Left hindlimb (tissue), 1 donor: Measurements from ENCODE around the gene CYP24A1.
A peak's percentile ranks its signal among the peaks of the same experiment; 100 is the strongest.
"Not testable (repeated sequence)": the region's sequence is repeated elsewhere in the genome, so short reads cannot be mapped to it uniquely, and the experiment has no call there.

Source experiments
- DNase-seq: peaks from one replicate; pipeline ENCODE4 v3.0.0-alpha.2; 2018

CYP24A1 gene

GRCh38 chr20:54132612-54133433 lies 41.0 kb downstream of the CYP24A1 start:
- peak; percentile 35 for DNase-seq

DNA sequence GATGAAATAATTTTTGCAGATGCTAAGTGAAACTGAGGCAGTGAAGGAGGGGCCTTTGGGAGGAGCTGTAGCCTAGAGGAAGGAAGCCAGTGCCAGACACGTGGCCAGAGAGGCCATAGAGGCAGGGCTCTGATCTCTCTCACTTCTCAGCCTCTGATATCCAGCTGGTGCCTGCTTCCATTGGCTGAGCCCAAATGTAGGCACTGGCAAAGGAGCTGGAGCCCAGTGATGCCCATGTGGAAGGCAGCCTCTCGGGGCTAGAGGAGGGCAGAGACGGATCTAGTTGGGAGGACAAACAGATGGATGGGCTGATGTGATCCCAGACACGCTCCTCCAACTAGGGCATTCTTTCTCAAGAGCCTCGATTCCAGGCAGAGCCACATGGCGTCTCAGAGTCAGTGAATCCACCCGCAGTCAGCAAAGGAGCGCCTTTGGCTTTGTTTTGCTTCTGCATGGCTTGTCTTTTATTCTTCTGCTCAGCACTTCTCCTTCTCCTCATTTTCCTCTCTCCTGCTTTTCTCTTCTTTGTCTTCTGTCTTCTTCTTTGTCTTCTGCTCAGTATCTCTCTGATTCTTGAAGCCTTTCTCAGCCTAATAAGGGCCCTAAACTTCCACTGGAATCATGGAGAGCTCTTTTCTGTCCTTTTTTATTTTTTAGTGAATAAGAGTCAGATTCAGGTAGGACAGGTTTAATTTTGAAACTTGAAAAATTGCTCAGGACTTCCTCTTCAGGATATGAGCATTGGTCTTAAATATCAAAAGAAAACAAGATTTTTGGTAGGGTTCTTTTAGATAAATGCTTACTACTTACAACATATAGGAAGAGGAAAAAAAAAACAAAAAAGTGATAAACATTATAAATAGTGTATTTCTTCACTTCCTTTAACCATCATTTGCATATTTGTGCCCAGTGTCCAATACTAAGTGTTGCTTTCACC lies 41.8 kb downstream of the CYP24A1 start:
- DNase-seq: no peak

DNA sequence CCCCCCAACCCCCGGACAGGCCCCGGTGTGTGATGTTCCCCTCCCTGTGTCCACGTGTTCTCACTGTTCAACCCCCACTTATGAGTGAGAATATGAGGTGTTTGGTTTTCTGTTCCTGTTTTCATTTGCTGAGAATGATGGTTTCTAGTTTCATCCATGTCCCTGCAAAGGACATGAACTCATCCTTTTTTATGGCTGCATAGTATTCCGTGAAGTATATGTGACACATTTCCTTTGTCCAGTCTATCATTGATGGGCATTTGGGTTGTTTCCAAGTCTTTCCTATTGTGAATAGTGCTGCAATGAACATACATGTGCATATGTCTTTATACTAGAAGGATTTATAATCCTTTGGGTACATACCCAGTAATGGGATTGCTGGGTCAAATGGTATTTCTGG lies 42.7 kb downstream of the CYP24A1 start:
- DNase-seq: not testable (repeated sequence)

DNA sequence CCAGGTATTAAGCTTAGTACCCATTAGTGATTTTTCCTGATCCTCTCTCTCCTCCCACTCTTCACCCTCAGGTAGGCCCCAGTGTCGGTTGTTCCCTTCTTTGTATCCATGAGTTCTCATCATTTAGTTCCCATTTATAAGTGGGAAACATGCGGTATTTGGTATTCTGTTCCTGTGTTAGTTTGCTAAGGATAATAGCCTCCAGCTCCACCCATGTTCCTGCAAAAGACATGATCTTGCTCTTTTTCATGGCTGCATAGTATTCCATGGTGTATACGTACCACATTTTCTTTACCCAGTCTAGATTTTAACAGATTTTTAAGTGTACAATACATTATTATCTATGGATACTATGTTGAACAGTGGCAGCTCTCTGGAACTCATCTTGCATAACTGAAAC lies 44.4 kb downstream of the CYP24A1 start:
- no peak for DNase-seq

GRCh38 chr20:54127855-54128574 lies 45.8 kb downstream of the CYP24A1 start:
- DNase-seq: no peak

DNA sequence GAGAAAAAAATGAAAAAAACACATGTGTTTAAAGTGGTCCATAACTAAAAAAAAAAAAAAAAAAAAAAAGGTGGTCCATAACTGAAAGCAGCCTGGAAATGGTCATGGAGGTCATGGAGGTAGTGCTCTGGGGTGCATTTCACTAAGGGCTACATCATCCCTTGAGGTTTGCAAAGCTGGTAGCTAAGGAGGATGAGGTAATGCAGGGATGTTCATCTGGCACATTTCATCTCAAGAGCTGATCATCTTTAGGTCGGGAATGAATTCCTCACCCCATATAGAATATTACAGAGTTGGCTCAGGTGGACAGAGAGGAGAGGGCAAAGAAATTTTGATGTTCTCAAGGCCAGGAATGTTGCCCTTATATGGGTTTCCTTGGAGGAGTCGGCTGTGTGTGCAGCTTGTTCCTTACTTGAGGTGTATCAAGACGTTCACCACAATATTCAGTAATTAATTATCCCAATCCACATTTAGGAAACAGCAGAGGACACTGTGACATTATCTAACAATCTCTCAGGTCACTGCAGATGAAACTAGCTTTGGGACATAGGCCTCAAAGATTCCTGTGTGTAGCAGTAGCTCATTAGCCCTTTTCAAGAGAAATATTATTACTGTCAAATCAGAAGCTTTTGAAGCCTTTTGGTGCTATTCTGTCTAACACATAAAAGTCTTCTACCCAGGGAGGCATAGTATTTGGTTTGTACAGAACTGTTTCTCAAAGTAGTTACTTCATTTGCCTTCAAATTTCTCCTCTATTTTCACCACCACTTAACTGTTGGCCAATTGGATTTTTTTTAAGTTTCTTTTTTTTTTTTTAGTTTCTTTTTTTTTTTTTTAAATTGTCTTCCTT lies 46.8 kb downstream of the CYP24A1 start:
- no peak for DNase-seq

GRCh38 chr20:54126328-54126727 lies 47.5 kb downstream of the CYP24A1 start:
- not testable (repeated sequence) for DNase-seq

DNA sequence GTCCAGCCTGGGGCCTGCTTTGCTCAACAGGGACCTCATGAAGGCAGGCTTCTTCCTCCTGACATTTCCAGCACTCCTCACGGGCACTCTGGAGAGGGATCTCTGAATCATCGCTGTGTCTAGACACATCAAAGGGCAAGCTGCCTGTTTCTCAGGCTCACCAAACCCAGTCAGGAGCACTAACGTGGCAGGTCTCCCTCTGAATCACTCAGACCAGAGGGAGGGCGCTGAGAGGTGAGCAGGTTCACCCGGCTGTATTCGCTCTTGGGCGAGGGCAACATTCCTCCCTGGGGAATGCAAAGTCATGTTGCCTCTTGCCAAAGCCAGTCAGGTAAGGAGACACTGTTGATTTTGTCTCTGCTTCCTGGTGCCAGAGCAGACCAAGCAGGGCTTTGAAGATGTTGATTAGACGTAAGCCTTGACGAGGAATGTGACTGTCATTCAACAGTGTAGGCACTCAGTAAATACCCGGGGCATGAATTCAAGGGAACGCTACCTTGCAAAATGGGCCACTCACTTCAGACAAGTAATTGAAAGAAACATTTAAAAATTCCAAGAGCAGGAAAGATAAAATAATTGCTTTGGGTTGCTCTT lies 50.1 kb downstream of the CYP24A1 start:
- DNase-seq: no peak

DNA sequence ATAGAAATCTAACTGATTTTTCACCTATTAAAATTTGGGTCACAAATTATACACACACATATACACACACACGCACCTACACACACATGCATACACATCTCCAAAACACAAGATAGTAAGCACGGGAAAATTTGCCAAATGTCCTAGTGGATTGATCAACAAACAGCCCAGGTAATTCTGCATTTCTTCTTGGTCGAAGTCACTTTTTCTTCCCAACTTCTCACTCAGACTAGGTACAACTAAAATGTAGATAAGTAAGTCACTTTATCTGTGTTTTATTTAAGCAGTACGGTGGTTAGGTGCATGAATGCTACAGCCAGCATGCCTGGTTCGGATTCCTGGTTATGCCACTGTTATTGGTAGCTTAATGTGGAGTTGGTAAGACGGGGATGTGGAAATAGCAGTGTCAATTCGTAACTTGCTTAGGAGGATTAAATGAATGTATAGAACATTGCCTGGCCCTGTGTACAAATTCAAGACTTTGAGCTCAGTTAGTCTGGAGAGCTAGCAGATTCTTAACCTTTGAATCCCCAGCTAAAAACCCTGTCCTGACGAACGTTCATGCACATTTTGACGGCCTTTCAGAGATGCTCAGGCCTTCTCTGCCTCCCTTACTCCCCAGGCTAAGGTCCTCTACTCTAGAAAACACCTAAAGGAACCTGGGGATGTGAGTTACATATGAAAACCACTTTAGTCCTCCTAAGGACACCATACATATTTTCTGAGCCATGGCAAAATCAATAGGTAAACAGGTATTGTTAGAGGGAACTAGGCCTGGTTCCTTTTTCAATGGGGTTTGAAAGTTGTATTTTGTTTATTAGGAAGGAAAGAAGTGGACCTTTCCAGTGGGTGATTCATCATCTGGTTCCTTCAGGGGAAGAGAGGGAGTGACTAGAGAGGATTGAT lies 50.9 kb downstream of the CYP24A1 start:
- DNase-seq: no peak

DNA sequence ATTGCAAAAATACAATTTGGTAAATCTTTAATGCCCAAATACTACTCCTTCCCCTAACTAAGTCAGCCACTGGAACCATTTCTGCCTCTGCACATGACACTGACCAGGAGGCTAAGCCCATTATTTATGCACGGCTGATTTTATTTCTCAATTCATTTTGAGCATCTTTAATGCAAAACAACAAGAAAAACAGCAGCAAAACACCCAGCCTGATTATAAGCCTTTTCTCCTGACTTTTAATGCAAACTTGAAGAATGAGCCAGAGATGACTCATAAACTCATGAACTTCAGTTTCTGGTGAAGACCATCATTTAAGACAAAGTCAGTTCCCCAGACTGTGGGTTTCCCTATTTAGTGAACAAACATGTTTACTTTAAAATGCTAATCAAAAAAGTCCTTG lies 51.6 kb downstream of the CYP24A1 start:
- no peak for DNase-seq

DNA sequence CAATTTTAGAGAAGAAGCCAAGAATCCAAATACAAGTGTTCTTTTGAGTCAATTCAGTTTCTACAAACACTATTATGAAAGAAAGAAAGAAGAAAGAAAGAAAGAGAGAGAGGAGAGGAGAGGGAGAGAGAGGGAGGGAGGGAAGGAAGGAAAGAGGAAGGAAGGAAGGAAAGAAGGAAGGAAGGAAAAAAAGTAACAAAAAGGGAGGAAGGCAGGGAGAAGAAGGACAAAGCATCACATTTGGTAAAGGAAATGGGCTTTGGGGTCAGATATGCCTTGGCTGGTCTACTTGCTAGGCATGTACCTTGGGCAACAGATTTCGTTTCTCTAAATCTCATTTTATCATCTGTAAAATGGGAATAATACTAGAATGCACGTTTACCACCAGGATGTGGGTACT lies 54.0 kb downstream of the CYP24A1 start:
- no peak for DNase-seq

- no peak for DNase-seq
Measured at GRCh38 chr20:54118220-54119001, 55.4 kb downstream of the CYP24A1 start.

DNA sequence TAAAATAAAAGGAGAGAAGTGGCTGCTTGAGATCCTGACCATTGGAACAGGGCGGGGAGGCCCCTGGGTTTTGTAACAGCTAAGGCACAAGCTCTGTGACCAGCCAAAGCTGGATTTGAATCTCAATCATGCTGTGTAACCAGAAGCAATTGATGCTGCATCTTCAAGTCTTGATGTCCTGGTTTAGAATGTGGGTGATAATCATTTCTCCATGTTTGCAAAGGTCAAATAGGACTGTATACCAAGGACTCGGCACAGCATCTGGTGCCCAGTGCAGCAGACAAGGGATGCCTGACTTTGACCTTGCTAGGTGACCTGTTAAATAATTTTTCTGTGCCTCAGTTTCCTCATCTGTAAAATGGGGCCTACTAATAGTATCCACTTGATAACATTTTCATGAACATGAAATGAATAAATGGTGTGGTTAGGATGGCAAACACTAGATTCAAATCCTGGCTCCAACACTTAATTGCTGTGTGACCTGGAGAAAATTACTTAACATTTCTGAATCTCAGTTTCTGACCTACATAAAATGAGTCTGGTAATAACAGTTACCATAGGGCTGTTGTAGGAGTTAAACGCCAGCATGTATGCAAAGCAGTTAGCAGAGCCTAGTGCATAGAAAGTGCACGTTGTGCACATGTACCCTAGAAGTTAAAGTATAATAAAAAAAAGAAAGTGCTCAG lies 57.1 kb downstream of the CYP24A1 start:
- DNase-seq: no peak

DNA sequence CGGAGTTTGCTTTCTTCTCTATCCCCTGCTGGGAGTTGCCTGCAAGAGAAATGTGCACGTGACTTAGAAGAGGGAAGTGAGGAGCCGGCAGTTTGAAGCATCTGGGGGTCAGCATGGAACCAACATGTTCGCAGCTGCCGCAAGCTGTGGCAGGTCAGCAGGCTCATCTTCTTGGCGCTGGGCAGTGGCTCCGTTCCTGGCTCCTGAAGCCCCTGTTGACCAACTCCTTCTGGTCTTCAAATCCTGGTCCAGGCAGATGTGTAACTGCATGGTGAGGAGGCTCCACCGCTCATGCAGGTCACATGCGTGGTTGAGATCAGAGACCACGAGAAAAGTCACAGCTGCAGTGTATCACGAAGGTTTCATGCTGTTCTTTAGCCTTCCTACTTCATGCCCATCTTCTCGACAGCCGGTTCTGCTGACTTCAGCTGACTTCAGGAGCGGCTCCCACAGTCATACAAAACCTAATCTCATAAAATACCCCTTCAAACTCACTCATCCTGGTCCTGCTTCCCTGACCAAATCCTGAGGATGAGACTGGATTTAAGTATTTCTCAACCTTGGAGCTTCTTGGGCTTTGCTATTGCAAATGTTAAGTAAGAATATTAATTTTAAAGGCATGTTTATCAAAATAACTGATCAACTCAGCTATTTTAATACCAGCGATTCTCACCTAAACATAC lies 58.5 kb downstream of the CYP24A1 start:
- no peak for DNase-seq

DNA sequence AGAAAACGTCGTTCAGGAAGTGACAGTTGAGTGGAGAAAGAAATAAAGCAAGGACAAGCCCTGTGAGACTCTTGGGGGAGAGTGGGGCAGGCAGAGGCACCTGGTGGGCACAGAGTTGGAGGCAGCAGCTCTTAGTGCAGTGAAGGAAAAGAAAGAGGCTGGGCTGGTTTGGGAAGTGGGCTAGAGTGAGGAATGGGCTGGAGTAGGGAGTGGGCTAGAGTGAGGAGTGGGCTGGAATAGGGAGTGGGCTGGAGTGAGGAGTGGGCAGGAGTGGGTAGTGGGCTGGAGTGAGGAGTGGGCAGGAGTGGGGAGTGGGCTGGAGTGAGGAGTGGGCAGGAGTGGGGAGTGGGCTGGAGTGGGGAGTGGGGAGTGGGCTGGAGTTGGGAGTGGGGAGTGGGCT lies 59.7 kb downstream of the CYP24A1 start:
- DNase-seq: no peak

DNA sequence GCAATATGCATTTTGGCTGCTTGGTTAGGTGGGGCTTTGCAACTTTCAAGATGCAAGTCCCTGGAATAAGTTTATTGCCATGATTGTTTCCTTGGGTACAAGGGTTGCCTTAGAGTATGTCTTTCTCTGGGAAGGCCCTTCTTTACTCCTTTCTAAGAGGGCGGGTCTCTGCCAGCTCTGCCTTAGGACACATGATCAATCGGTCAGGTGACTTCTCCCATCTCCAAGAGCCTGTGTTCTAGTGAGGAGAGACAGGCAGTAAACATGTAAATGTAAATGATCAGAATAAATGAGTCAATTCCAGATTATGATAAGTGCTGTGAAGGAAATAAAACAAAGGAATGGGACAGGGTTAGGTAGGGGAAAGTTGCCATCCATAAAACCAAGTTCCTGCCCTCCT lies 60.2 kb downstream of the CYP24A1 start:
- DNase-seq: no peak

DNA sequence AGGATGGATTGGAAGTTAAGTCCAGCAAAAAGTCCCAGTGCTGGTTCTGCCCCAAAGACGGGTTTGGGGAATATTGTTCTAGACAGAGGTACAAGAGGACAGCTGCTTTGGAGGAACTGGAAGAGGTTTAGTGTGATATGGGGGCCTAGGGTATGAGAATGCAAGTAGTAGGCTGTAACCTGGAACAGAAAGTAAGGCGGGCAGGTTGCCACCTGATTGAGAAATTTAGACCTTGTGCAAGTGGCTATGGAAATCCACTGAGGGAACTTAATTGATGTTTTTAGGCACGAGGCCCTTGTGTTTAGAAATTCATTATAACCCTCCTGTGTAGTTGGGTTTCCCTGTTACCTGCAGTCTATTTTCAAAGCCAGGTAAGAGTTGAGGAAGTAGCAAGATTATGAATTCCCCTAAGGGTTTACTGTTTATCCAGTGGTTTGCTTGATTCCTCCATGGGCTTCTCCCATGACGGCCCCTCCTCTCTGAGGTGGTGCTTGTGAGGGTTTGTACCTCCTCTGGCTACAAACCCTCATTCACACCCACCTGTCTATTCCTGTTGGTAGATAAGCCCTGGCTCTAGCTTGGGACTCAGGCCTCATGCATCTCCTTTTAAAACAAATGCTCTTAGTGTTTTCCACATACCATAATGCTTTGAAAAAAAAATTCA lies 61.4 kb downstream of the CYP24A1 start:
- DNase-seq: no peak

GRCh38 chr20:54111460-54111859 lies 62.3 kb downstream of the CYP24A1 start:
- DNase-seq: no peak
